ENCODE data around the gene FAM120B.

GRCh38 chr6:170279977-170280688, 26.4 kb upstream of the FAM120B start:
- TF ChIP-seq GATA3 (IDR thresholded peaks at IDR 0.05; ENCODE audit: low read depth, low read length) (no peak), GATA2 (IDR thresholded peaks at IDR 0.05; ENCODE audit: low read depth, low read length) (no peak)

All from SH-SY5Y (cell line).